Chondrocyte (in vitro differentiated cells): ENCODE data around the gene OR56B4. TPM values are rescaled to one million over a fixed set of nuclear protein-coding genes. Genes with fewer than 3 reads are reported as not detected.
"Not testable (repeated sequence)": the region's sequence is repeated elsewhere in the genome, so short reads cannot be mapped to it uniquely, and the experiment has no call there.

Source experiments
- DNase-seq: peaks from one replicate; pipeline ENCODE4 v3.0.0; 2021; ENCODE audit warnings: mixed read lengths, low spot score
- H3K27ac Mint-ChIP-seq: one replicate; pipeline ENCODE4 v1.8.0; 2021; ENCODE audit warnings: mild to moderate bottlenecking, moderate library complexity, mixed read lengths; ENCODE audit not compliant: unreplicated experiment
- H3K27me3 Mint-ChIP-seq: 2 replicates; pipeline ENCODE4 v1.8.0; 2021; ENCODE audit warnings: low read depth, mixed read lengths
- H3K36me3 Mint-ChIP-seq: 2 replicates; pipeline ENCODE4 v1.8.0; 2021; ENCODE audit warnings: low read depth, mixed read lengths
- H3K4me1 Mint-ChIP-seq: 2 replicates; pipeline ENCODE4 v1.8.0; 2021; ENCODE audit warnings: low read depth, mild to moderate bottlenecking, mixed read lengths
- H3K4me3 Mint-ChIP-seq: one replicate; pipeline ENCODE4 v1.8.0; 2021; ENCODE audit warnings: mild to moderate bottlenecking, moderate library complexity, mixed read lengths; ENCODE audit not compliant: unreplicated experiment
- H3K9me3 Mint-ChIP-seq: 2 replicates; pipeline ENCODE4 v1.8.0; 2021; ENCODE audit warnings: low read depth, mixed read lengths
- CTCF ChIP-seq: fragments of 200-600 bp; sonication (generic); IDR thresholded peaks from 2 replicates; pipeline ENCODE4 v1.5.0; 2021; ENCODE audit warnings: antibody characterized with exemption, mild to moderate bottlenecking, moderate library complexity
- total RNA-seq: library from RNA; stranded (reverse); gene quantifications from 3 replicates; pipeline ENCODE4 v1.2.1, GENCODE V29; 2021

The OR56B4 gene
- total RNA-seq, 1 donor from 2014 or later, result not detected

- no peaks in the 10 kb centered on the region for H3K9me3 Mint-ChIP-seq
- no peaks in the 10 kb centered on the region for H3K4me1 Mint-ChIP-seq
- DNase-seq, result no peak
- no peak overlapping the region for H3K4me3 Mint-ChIP-seq
- no peak for TF ChIP-seq CTCF
- H3K27me3 Mint-ChIP-seq, result peaks cover 14% of the 10 kb centered on the region
- no peak overlapping the region for H3K27ac Mint-ChIP-seq
- no peaks in the 10 kb centered on the region for H3K36me3 Mint-ChIP-seq
These were observed 35.5 kb downstream of the OR56B4 start for GRCh38 chr11:6142936-6143335.

GRCh38 chr11:6143737-6144136 is 36.3 kb downstream of the OR56B4 start:
- not testable (repeated sequence) for DNase-seq, H3K4me1 Mint-ChIP-seq, H3K4me3 Mint-ChIP-seq, H3K9me3 Mint-ChIP-seq, H3K27ac Mint-ChIP-seq, H3K36me3 Mint-ChIP-seq
- peaks cover 10% of the 10 kb centered on the region for H3K27me3 Mint-ChIP-seq

- Mint-ChIP-seq H3K4me3 (no peak overlapping the region), H3K36me3 (no peaks in the 10 kb centered on the region), H3K27ac (no peak overlapping the region), H3K4me1 (no peaks in the 10 kb centered on the region), H3K27me3 (peaks cover 2% of the 10 kb centered on the region), H3K9me3 (peaks cover 5% of the 10 kb centered on the region)
- TF ChIP-seq CTCF, result no peak
- no peak for DNase-seq
These were observed 43.6 kb downstream of the OR56B4 start for GRCh38 chr11:6151117-6151516.

GRCh38 chr11:6152126-6152525 is 44.6 kb downstream of the OR56B4 start:
- no peak for TF ChIP-seq CTCF
- H3K27ac Mint-ChIP-seq, result no peak overlapping the region
- peaks cover 2% of the 10 kb centered on the region for H3K27me3 Mint-ChIP-seq
- no peak for DNase-seq
- no peaks in the 10 kb centered on the region for H3K4me1 Mint-ChIP-seq
- H3K9me3 Mint-ChIP-seq, result peaks cover 5% of the 10 kb centered on the region
- no peak overlapping the region for H3K4me3 Mint-ChIP-seq
- H3K36me3 Mint-ChIP-seq, result no peaks in the 10 kb centered on the region

- TF ChIP-seq CTCF, result no peak
- no peaks in the 10 kb centered on the region for H3K36me3 Mint-ChIP-seq
- H3K4me1 Mint-ChIP-seq, result no peaks in the 10 kb centered on the region
- no peak overlapping the region for H3K27ac Mint-ChIP-seq
- H3K4me3 Mint-ChIP-seq, result no peak overlapping the region
- H3K27me3 Mint-ChIP-seq, result peaks cover 4% of the 10 kb centered on the region
- no peak for DNase-seq
- no peaks in the 10 kb centered on the region for H3K9me3 Mint-ChIP-seq
These were observed 49.3 kb downstream of the OR56B4 start for GRCh38 chr11:6156628-6157359.

Other genes with a start within 250 kb of the OR56B4 start
- not detected in 3 replicates for gene OR52E8, start 250.0 kb upstream of the OR56B4 start, total RNA-seq
- gene OR52E4, start 227.1 kb upstream of the OR56B4 start, total RNA-seq, result not detected in 3 replicates
- not detected in 3 replicates for gene OR52E5, start 214.5 kb upstream of the OR56B4 start, total RNA-seq
- not detected in 3 replicates for gene OR56A3, start 165.4 kb upstream of the OR56B4 start, total RNA-seq
- gene OR56A5, start 139.2 kb upstream of the OR56B4 start, total RNA-seq, result not detected in 3 replicates
- not detected in 3 replicates for gene OR52L1, start 120.7 kb upstream of the OR56B4 start, total RNA-seq
- gene OR56A4, start 100.7 kb upstream of the OR56B4 start, total RNA-seq, result not detected in 3 replicates
- gene OR56A1, start 76.9 kb upstream of the OR56B4 start, total RNA-seq, result not detected in 3 replicates
- gene OR52B2, start 62.6 kb downstream of the OR56B4 start, total RNA-seq, result not detected in 3 replicates
- not detected in 3 replicates for gene OR52W1, start 91.5 kb downstream of the OR56B4 start, total RNA-seq
- not detected in 3 replicates for gene C11orf42, start 97.9 kb downstream of the OR56B4 start, total RNA-seq
- 19.8 to 23.1 TPM (median 22.8 TPM) in 3 replicates for gene FHIP1B, start 127.0 kb downstream of the OR56B4 start, total RNA-seq
- 0.17 to 0.22 TPM in 2 of 3 replicates, not detected in the other for gene CNGA4, start 131.4 kb downstream of the OR56B4 start, total RNA-seq
- gene CCKBR, start 152.2 kb downstream of the OR56B4 start, total RNA-seq, result not detected in 3 replicates
- gene CAVIN3, start 212.8 kb downstream of the OR56B4 start, total RNA-seq, result 40.9 to 123 TPM (median 120 TPM) in 3 replicates